ENCODE results near the gene EEF2K.
A peak's percentile ranks its signal among the peaks of the same experiment; 100 is the strongest.

Gene EEF2K

GRCh38 chr16:22177968-22178930 lies 27.8 kb upstream of the EEF2K start:
- Histone ChIP-seq H3K4me1 (ENCODE audit: control insufficient read depth, insufficient read depth, low read length) (no peaks in the 10 kb centered on the region), H3K36me3 (ENCODE audit: control insufficient read depth, insufficient read depth, low read length) (no peaks in the 10 kb centered on the region), H3K9me3 (ENCODE audit: control insufficient read depth, insufficient read depth, low read depth, low read length) (no peaks in the 10 kb centered on the region), H3K9ac (ENCODE audit: low read length) (no peak overlapping the region), H3K4me3 (ENCODE audit: low read depth, low read length) (no peak overlapping the region), H3K27me3 (ENCODE audit: control insufficient read depth, insufficient read depth, low read length) (no peaks in the 10 kb centered on the region), H3K27ac (ENCODE audit: low read depth, low read length) (no peak overlapping the region)

GRCh38 chr16:22181426-22181825 lies 24.7 kb upstream of the EEF2K start:
- H3K4me3 ChIP-seq (ENCODE audit: low read depth, low read length): no peak overlapping the region
- no peak overlapping the region for H3K9ac ChIP-seq (ENCODE audit: low read length)
- no peaks in the 10 kb centered on the region for H3K36me3 ChIP-seq (ENCODE audit: control insufficient read depth, insufficient read depth, low read length)
- H3K27ac ChIP-seq (ENCODE audit: low read depth, low read length): no peak overlapping the region
- H3K9me3 ChIP-seq (ENCODE audit: control insufficient read depth, insufficient read depth, low read depth, low read length): no peaks in the 10 kb centered on the region
- H3K4me1 ChIP-seq (ENCODE audit: control insufficient read depth, insufficient read depth, low read length): no peaks in the 10 kb centered on the region
- H3K27me3 ChIP-seq (ENCODE audit: control insufficient read depth, insufficient read depth, low read length): no peaks in the 10 kb centered on the region

GRCh38 chr16:22181843-22182242 lies 24.2 kb upstream of the EEF2K start:
- Histone ChIP-seq H3K27ac (ENCODE audit: low read depth, low read length) (no peak overlapping the region), H3K4me1 (ENCODE audit: control insufficient read depth, insufficient read depth, low read length) (no peaks in the 10 kb centered on the region), H3K9me3 (ENCODE audit: control insufficient read depth, insufficient read depth, low read depth, low read length) (no peaks in the 10 kb centered on the region), H3K9ac (ENCODE audit: low read length) (no peak overlapping the region), H3K36me3 (ENCODE audit: control insufficient read depth, insufficient read depth, low read length) (no peaks in the 10 kb centered on the region), H3K27me3 (ENCODE audit: control insufficient read depth, insufficient read depth, low read length) (no peaks in the 10 kb centered on the region), H3K4me3 (ENCODE audit: low read depth, low read length) (no peak overlapping the region)

GRCh38 chr16:22183335-22183734 lies 22.7 kb upstream of the EEF2K start:
- H3K9me3 ChIP-seq (ENCODE audit: control insufficient read depth, insufficient read depth, low read depth, low read length): no peaks in the 10 kb centered on the region
- no peaks in the 10 kb centered on the region for H3K27me3 ChIP-seq (ENCODE audit: control insufficient read depth, insufficient read depth, low read length)
- H3K9ac ChIP-seq (ENCODE audit: low read length): no peak overlapping the region
- H3K4me1 ChIP-seq (ENCODE audit: control insufficient read depth, insufficient read depth, low read length): 0 out of 2 replicates have a peak, but pooled peaks cover 2% of the 10 kb centered on the region
- H3K27ac ChIP-seq (ENCODE audit: low read depth, low read length): no peak overlapping the region
- no peaks in the 10 kb centered on the region for H3K36me3 ChIP-seq (ENCODE audit: control insufficient read depth, insufficient read depth, low read length)
- no peak overlapping the region for H3K4me3 ChIP-seq (ENCODE audit: low read depth, low read length)

GRCh38 chr16:22183901-22184614 lies 22.0 kb upstream of the EEF2K start:
- Histone ChIP-seq H3K27ac (ENCODE audit: low read depth, low read length) (no peak overlapping the region), H3K4me3 (ENCODE audit: low read depth, low read length) (no peak overlapping the region), H3K9ac (ENCODE audit: low read length) (no peak overlapping the region), H3K9me3 (ENCODE audit: control insufficient read depth, insufficient read depth, low read depth, low read length) (no peaks in the 10 kb centered on the region), H3K4me1 (ENCODE audit: control insufficient read depth, insufficient read depth, low read length) (peaks cover 5% of the 10 kb centered on the region; the same call in 1 of the 2 replicates), H3K36me3 (ENCODE audit: control insufficient read depth, insufficient read depth, low read length) (no peaks in the 10 kb centered on the region), H3K27me3 (ENCODE audit: control insufficient read depth, insufficient read depth, low read length) (no peaks in the 10 kb centered on the region)

- Histone ChIP-seq H3K9ac (ENCODE audit: low read length) (no peak overlapping the region), H3K4me1 (ENCODE audit: control insufficient read depth, insufficient read depth, low read length) (peaks cover 10% of the 10 kb centered on the region), H3K36me3 (ENCODE audit: control insufficient read depth, insufficient read depth, low read length) (no peaks in the 10 kb centered on the region), H3K9me3 (ENCODE audit: control insufficient read depth, insufficient read depth, low read depth, low read length) (no peaks in the 10 kb centered on the region), H3K27me3 (ENCODE audit: control insufficient read depth, insufficient read depth, low read length) (no peaks in the 10 kb centered on the region), H3K27ac (ENCODE audit: low read depth, low read length) (no peak overlapping the region), H3K4me3 (ENCODE audit: low read depth, low read length) (no peak overlapping the region)
These were observed 21.5 kb upstream of the EEF2K start for GRCh38 chr16:22184615-22184968.

GRCh38 chr16:22186517-22186916 lies 19.6 kb upstream of the EEF2K start:
- Histone ChIP-seq H3K27me3 (ENCODE audit: control insufficient read depth, insufficient read depth, low read length) (no peaks in the 10 kb centered on the region), H3K4me3 (ENCODE audit: low read depth, low read length) (no peak overlapping the region), H3K36me3 (ENCODE audit: control insufficient read depth, insufficient read depth, low read length) (no peaks in the 10 kb centered on the region), H3K27ac (ENCODE audit: low read depth, low read length) (no peak overlapping the region), H3K9me3 (ENCODE audit: control insufficient read depth, insufficient read depth, low read depth, low read length) (no peaks in the 10 kb centered on the region), H3K4me1 (ENCODE audit: control insufficient read depth, insufficient read depth, low read length) (peaks cover 13% of the 10 kb centered on the region), H3K9ac (ENCODE audit: low read length) (no peak overlapping the region)

GRCh38 chr16:22188267-22188594 lies 17.8 kb upstream of the EEF2K start:
- no peak overlapping the region for H3K4me3 ChIP-seq (ENCODE audit: low read depth, low read length)
- no peak overlapping the region for H3K9ac ChIP-seq (ENCODE audit: low read length)

GRCh38 chr16:22188595-22189442 lies 17.3 kb upstream of the EEF2K start:
- peak overlapping the region; percentile 91; the same call in 1 of the 2 replicates for H3K4me3 ChIP-seq (ENCODE audit: low read depth, low read length)
- H3K9ac ChIP-seq (ENCODE audit: low read length): no peak overlapping the region
- no peaks in the 10 kb centered on the region for H3K36me3 ChIP-seq (ENCODE audit: control insufficient read depth, insufficient read depth, low read length)
- H3K4me1 ChIP-seq (ENCODE audit: control insufficient read depth, insufficient read depth, low read length): peaks cover 24% of the 10 kb centered on the region
- H3K27ac ChIP-seq (ENCODE audit: low read depth, low read length): no peak overlapping the region
- no peaks in the 10 kb centered on the region for H3K27me3 ChIP-seq (ENCODE audit: control insufficient read depth, insufficient read depth, low read length)
- no peaks in the 10 kb centered on the region for H3K9me3 ChIP-seq (ENCODE audit: control insufficient read depth, insufficient read depth, low read depth, low read length)

More at GRCh38 chr16:22188267-22188594, 17.8 kb upstream of the EEF2K start:
- no peak overlapping the region for H3K27ac ChIP-seq (ENCODE audit: low read depth, low read length)
- no peaks in the 10 kb centered on the region for H3K9me3 ChIP-seq (ENCODE audit: control insufficient read depth, insufficient read depth, low read depth, low read length)
- H3K4me1 ChIP-seq (ENCODE audit: control insufficient read depth, insufficient read depth, low read length): peaks cover 24% of the 10 kb centered on the region
- no peaks in the 10 kb centered on the region for H3K36me3 ChIP-seq (ENCODE audit: control insufficient read depth, insufficient read depth, low read length)
- H3K27me3 ChIP-seq (ENCODE audit: control insufficient read depth, insufficient read depth, low read length): no peaks in the 10 kb centered on the region

GRCh38 chr16:22189473-22190080 lies 16.5 kb upstream of the EEF2K start:
- Histone ChIP-seq H3K9ac (ENCODE audit: low read length) (peak overlapping the region; percentile 69), H3K4me1 (ENCODE audit: control insufficient read depth, insufficient read depth, low read length) (peaks cover 24% of the 10 kb centered on the region), H3K36me3 (ENCODE audit: control insufficient read depth, insufficient read depth, low read length) (no peaks in the 10 kb centered on the region), H3K27me3 (ENCODE audit: control insufficient read depth, insufficient read depth, low read length) (no peaks in the 10 kb centered on the region), H3K9me3 (ENCODE audit: control insufficient read depth, insufficient read depth, low read depth, low read length) (no peaks in the 10 kb centered on the region), H3K27ac (ENCODE audit: low read depth, low read length) (no peak overlapping the region), H3K4me3 (ENCODE audit: low read depth, low read length) (peak overlapping the region; percentile 91)
